Measurements from ENCODE around the gene CAMK1D.

The CAMK1D gene

DNA sequence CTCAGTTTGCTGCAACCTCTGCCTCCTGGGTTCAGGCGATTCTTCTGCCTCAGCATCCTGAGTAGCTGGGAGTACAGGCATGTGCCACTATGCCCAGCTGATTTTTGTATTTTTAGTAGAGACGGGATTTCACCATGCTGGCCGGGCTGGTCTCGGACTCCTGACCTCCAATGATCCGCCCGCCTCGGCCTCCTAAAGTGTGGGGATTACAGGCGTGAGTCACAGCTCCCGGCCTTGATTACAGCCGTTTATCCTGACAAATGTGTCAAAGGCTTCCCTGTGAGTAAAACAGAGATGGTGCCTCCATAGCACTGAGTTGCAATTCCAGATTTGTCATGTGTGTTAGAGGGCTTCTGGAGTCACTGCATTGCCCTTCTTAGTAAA is 378.5 kb downstream of the CAMK1D start:
- no peak for ATAC-seq

DNA sequence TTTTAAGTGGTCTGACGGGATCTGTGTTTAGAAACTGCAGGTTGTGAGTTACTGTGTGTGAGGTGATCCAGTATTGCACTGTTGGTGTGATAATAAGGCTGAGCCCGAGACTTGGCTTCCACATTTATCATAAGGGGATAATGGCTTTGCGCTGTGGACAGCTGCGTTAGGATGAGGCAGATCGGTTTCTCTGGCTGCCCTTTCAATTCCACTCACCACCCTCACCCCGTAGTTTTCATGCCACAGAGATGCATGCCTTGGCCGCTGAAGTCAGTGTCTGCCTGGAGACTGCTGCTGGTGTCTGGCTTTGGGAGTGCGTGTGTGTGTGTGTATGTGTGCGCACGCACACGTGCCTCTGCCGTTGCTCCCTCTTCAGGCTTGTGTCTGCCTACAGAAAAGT is 379.1 kb downstream of the CAMK1D start:
- no peak for ATAC-seq
- no peak for TF ChIP-seq GLIS3 (CRISPR knock-in tag; IDR thresholded peaks at IDR 0.05)
- no peak for TF ChIP-seq PPARA (CRISPR knock-in tag; IDR thresholded peaks at IDR 0.05; ENCODE audit: borderline replicate concordance)
- TF ChIP-seq CSDC2 (CRISPR knock-in tag; IDR thresholded peaks at IDR 0.05) = no peak
- no peak for TF ChIP-seq ZNF70 (CRISPR knock-in tag; IDR thresholded peaks at IDR 0.05)
- TF ChIP-seq, protein P1, sequence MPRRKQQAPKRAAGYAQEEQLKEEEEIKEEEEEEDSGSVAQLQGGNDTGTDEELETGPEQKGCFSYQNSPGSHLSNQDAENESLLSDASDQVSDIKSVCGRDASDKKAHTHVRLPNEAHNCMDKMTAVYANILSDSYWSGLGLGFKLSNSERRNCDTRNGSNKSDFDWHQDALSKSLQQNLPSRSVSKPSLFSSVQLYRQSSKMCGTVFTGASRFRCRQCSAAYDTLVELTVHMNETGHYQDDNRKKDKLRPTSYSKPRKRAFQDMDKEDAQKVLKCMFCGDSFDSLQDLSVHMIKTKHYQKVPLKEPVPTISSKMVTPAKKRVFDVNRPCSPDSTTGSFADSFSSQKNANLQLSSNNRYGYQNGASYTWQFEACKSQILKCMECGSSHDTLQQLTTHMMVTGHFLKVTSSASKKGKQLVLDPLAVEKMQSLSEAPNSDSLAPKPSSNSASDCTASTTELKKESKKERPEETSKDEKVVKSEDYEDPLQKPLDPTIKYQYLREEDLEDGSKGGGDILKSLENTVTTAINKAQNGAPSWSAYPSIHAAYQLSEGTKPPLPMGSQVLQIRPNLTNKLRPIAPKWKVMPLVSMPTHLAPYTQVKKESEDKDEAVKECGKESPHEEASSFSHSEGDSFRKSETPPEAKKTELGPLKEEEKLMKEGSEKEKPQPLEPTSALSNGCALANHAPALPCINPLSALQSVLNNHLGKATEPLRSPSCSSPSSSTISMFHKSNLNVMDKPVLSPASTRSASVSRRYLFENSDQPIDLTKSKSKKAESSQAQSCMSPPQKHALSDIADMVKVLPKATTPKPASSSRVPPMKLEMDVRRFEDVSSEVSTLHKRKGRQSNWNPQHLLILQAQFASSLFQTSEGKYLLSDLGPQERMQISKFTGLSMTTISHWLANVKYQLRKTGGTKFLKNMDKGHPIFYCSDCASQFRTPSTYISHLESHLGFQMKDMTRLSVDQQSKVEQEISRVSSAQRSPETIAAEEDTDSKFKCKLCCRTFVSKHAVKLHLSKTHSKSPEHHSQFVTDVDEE (CRISPR knock-in tag; IDR thresholded peaks at IDR 0.05) = no peak
- TF ChIP-seq OSR1 (CRISPR knock-in tag; IDR thresholded peaks at IDR 0.05) = no peak
- TF ChIP-seq ISL1 (CRISPR knock-in tag; IDR thresholded peaks at IDR 0.05) = no peak
- TF ChIP-seq, protein P2, sequence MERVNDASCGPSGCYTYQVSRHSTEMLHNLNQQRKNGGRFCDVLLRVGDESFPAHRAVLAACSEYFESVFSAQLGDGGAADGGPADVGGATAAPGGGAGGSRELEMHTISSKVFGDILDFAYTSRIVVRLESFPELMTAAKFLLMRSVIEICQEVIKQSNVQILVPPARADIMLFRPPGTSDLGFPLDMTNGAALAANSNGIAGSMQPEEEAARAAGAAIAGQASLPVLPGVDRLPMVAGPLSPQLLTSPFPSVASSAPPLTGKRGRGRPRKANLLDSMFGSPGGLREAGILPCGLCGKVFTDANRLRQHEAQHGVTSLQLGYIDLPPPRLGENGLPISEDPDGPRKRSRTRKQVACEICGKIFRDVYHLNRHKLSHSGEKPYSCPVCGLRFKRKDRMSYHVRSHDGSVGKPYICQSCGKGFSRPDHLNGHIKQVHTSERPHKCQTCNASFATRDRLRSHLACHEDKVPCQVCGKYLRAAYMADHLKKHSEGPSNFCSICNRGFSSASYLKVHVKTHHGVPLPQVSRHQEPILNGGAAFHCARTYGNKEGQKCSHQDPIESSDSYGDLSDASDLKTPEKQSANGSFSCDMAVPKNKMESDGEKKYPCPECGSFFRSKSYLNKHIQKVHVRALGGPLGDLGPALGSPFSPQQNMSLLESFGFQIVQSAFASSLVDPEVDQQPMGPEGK (CRISPR knock-in tag; IDR thresholded peaks at IDR 0.05; ENCODE audit: borderline replicate concordance) = no peak
- TF ChIP-seq ZNF565 (CRISPR knock-in tag; conservative IDR thresholded peaks at IDR 0.05; ENCODE audit: low read depth) = no peak
- TF ChIP-seq ZFP30 (CRISPR knock-in tag; IDR thresholded peaks at IDR 0.05) = no peak
- no peak for TF ChIP-seq ARNTL (CRISPR knock-in tag; IDR thresholded peaks at IDR 0.05; ENCODE audit: borderline replicate concordance, low read depth)
- no peak for TF ChIP-seq SNAI2 (CRISPR knock-in tag; IDR thresholded peaks at IDR 0.05)
- TF ChIP-seq, protein P3, sequence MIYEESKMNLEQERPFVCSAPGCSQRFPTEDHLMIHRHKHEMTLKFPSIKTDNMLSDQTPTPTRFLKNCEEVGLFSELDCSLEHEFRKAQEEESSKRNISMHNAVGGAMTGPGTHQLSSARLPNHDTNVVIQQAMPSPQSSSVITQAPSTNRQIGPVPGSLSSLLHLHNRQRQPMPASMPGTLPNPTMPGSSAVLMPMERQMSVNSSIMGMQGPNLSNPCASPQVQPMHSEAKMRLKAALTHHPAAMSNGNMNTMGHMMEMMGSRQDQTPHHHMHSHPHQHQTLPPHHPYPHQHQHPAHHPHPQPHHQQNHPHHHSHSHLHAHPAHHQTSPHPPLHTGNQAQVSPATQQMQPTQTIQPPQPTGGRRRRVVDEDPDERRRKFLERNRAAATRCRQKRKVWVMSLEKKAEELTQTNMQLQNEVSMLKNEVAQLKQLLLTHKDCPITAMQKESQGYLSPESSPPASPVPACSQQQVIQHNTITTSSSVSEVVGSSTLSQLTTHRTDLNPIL (CRISPR knock-in tag; IDR thresholded peaks at IDR 0.05; ENCODE audit: low read depth) = no peak
- TF ChIP-seq, protein P4, sequence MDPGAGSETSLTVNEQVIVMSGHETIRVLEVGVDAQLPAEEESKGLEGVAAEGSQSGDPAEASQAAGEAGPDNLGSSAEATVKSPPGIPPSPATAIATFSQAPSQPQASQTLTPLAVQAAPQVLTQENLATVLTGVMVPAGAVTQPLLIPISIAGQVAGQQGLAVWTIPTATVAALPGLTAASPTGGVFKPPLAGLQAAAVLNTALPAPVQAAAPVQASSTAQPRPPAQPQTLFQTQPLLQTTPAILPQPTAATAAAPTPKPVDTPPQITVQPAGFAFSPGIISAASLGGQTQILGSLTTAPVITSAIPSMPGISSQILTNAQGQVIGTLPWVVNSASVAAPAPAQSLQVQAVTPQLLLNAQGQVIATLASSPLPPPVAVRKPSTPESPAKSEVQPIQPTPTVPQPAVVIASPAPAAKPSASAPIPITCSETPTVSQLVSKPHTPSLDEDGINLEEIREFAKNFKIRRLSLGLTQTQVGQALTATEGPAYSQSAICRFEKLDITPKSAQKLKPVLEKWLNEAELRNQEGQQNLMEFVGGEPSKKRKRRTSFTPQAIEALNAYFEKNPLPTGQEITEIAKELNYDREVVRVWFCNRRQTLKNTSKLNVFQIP (CRISPR knock-in tag; IDR thresholded peaks at IDR 0.05; ENCODE audit: borderline replicate concordance, low read depth) = no peak
- no peak for TF ChIP-seq TOX (CRISPR knock-in tag; IDR thresholded peaks at IDR 0.05; ENCODE audit: borderline replicate concordance)
- TF ChIP-seq ZC3H10 (CRISPR knock-in tag; IDR thresholded peaks at IDR 0.05) = no peak
- no peak for TF ChIP-seq ZNF8 (CRISPR knock-in tag; IDR thresholded peaks at IDR 0.05)

More for the DNA sequence above, 378.5 kb downstream of the CAMK1D start:
- TF ChIP-seq ZNF565 (CRISPR knock-in tag; conservative IDR thresholded peaks at IDR 0.05; ENCODE audit: low read depth) (no peak), ZC3H10 (CRISPR knock-in tag; IDR thresholded peaks at IDR 0.05) (no peak), GLIS3 (CRISPR knock-in tag; IDR thresholded peaks at IDR 0.05) (no peak), ISL1 (CRISPR knock-in tag; IDR thresholded peaks at IDR 0.05) (no peak), BACH2 (CRISPR knock-in tag; IDR thresholded peaks at IDR 0.05; ENCODE audit: borderline replicate concordance) (no peak), PPARA (CRISPR knock-in tag; IDR thresholded peaks at IDR 0.05; ENCODE audit: borderline replicate concordance) (no peak), ZNF70 (CRISPR knock-in tag; IDR thresholded peaks at IDR 0.05) (no peak), ZFP30 (CRISPR knock-in tag; IDR thresholded peaks at IDR 0.05) (no peak), ZNF8 (CRISPR knock-in tag; IDR thresholded peaks at IDR 0.05) (no peak), RARB (CRISPR knock-in tag; IDR thresholded peaks at IDR 0.05) (no peak), ARNTL (CRISPR knock-in tag; IDR thresholded peaks at IDR 0.05; ENCODE audit: borderline replicate concordance, low read depth) (no peak), TOX (CRISPR knock-in tag; IDR thresholded peaks at IDR 0.05; ENCODE audit: borderline replicate concordance) (no peak)
- TF ChIP-seq, protein P4 (CRISPR knock-in tag; IDR thresholded peaks at IDR 0.05; ENCODE audit: borderline replicate concordance, low read depth) = no peak
- TF ChIP-seq, protein P1 (CRISPR knock-in tag; IDR thresholded peaks at IDR 0.05) = no peak
- TF ChIP-seq, protein P2 (CRISPR knock-in tag; IDR thresholded peaks at IDR 0.05; ENCODE audit: borderline replicate concordance) = no peak

Measured in SK-N-SH treated with all-trans-retinoic acid at 6 μM for 48 hours (cell line).